SK-N-SH (cell line): ENCODE results near the gene ANKRD62.

Experiments used
- MXI1 ChIP-seq: IDR thresholded peaks from 2 replicates; pipeline ENCODE4 v1.6.1; 2012; ENCODE audit warnings: mild to moderate bottlenecking, low read depth, low read length, improper control_type of control experiment
- TAF1 ChIP-seq: IDR thresholded peaks from 2 replicates; pipeline ENCODE4 v1.6.1; 2012; ENCODE audit warnings: low read depth, mild to moderate bottlenecking, low read length, moderate library complexity, borderline replicate concordance

DNA sequence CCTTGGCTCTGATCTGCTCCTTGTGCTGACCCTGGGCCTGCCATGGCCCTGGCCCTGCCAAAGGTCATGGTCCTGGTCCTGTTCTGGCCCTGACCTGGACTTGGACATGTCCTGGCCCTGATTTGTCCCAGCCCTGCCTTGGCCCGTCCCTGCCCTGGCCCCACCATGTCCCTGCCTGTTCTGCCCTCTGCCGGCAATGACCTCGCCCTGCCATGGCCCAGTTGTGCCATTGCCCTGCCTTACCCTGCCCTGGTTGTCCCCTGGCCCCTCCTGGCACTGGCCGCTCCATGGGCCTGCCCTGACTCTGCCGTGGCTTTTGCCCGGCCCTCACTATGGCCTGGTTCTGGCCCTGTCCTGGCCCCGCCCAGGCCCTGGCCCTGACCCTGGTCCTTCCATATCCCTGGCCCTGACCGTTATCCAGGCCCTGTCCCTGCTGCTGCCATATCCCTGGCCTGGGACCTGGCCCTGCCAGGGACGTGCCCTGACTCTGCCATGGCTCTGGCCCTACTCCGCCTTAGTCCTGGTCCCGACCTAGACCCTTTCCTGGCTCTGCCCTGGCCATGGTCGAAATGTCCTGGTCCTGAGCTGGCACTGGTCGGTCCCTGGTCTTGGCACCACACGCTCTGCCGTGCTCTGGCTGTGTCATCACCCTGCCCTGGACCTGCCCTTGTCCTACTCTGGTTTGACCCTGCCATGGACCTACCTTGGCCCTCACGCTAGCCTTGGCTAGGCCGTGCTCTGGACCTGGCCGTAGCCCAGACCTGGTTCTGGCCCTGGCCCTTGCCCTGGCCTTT lies 6.8 kb upstream of the ANKRD62 start:
- TF ChIP-seq TAF1 (no peak), MXI1 (no peak)
